22Rv1 (cell line): ENCODE measurements around the gene OR1N1.

Experiments
- ZFX ChIP-seq: fragments of 450-650 bp; IDR thresholded peaks from 2 replicates; pipeline ENCODE4 v1.6.1; 2017; ENCODE audit warnings: antibody characterized with exemption, borderline replicate concordance
- TF ChIP-seq, protein P1 (sequence below): fragments of 450-650 bp; IDR thresholded peaks from 2 replicates; pipeline ENCODE4 v1.5.1; 2017; ENCODE audit warnings: mild to moderate bottlenecking

DNA sequence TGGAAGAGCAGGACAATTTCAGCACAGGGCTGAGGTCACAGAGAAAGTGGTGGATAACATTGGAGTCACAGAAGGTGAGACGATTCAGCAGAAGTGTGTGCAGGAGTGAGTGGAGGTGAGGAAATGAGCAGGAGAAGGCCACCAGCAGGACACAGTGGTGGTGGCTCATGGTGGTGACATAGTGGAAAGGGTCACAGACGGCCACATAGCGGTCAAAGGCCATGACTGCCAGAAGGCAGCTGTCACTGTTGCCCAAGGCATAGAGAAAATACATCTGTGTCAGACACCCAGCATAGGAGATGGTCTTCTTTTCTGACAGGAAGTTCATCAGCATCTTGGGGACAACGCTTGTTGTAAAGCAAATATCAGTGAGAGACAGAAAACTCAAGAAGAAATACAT lies 40.8 kb upstream of the OR1N1 start:
- TF ChIP-seq, protein P1, sequence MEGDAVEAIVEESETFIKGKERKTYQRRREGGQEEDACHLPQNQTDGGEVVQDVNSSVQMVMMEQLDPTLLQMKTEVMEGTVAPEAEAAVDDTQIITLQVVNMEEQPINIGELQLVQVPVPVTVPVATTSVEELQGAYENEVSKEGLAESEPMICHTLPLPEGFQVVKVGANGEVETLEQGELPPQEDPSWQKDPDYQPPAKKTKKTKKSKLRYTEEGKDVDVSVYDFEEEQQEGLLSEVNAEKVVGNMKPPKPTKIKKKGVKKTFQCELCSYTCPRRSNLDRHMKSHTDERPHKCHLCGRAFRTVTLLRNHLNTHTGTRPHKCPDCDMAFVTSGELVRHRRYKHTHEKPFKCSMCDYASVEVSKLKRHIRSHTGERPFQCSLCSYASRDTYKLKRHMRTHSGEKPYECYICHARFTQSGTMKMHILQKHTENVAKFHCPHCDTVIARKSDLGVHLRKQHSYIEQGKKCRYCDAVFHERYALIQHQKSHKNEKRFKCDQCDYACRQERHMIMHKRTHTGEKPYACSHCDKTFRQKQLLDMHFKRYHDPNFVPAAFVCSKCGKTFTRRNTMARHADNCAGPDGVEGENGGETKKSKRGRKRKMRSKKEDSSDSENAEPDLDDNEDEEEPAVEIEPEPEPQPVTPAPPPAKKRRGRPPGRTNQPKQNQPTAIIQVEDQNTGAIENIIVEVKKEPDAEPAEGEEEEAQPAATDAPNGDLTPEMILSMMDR: no peak
- TF ChIP-seq ZFX: no peak
